ENCODE results near the gene MCC.

DNA sequence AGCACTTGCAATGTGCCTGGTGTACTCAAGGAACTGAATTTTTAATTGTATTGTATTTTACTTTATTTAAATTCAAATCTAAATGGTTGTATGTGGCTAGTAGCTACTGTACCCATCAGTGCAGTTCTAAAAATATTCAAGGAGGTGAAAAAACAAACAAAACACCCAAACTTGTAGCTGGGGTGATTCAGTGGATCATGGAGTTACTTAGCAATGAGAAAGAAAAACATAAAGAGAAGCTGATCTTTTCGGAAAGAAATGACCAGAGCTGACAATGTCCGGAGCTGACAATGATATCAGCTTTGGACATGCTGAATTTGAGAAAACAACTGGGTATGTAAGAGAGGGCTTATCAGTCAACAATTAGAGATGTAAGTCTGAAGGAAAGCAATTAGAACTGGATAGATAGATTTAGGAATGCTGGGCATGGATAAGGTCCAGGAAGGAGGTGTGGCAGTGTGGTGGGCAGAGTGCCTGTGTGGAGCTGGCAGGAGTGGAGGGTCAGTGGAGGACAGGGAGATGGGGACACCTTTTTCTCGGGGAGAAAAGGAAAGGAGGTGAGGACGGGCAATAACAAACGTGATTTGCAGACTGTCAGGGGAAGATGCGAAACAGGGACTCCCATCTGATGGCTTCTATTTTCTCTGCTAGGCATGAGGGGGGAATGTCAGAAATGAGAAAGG, 398.5 kb downstream of the MCC start:
- TF ChIP-seq, protein P1, sequence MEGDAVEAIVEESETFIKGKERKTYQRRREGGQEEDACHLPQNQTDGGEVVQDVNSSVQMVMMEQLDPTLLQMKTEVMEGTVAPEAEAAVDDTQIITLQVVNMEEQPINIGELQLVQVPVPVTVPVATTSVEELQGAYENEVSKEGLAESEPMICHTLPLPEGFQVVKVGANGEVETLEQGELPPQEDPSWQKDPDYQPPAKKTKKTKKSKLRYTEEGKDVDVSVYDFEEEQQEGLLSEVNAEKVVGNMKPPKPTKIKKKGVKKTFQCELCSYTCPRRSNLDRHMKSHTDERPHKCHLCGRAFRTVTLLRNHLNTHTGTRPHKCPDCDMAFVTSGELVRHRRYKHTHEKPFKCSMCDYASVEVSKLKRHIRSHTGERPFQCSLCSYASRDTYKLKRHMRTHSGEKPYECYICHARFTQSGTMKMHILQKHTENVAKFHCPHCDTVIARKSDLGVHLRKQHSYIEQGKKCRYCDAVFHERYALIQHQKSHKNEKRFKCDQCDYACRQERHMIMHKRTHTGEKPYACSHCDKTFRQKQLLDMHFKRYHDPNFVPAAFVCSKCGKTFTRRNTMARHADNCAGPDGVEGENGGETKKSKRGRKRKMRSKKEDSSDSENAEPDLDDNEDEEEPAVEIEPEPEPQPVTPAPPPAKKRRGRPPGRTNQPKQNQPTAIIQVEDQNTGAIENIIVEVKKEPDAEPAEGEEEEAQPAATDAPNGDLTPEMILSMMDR (IDR thresholded peaks at IDR 0.05) = no peak
- TF ChIP-seq POLR2A (IDR thresholded peaks at IDR 0.05) = no peak

Data from uterus (tissue), 2 donors.